Prostate gland (tissue), 2 donors: ENCODE measurements around the gene STK16. TPM values are rescaled to one million over a fixed set of nuclear protein-coding genes. Genes with fewer than 3 reads are reported as not detected.

ENCODE experiments used
- DNase-seq: peaks from one replicate; pipeline ENCODE4 v3.0.0-alpha.2; 2019; ENCODE audit warnings: low spot score
- H3K27ac ChIP-seq, 2 donors: fragments of 200-600 bp; sonication (generic); 2 replicates each; pipeline ENCODE4 v1.5.1; 2017 to 2019
- H3K27me3 ChIP-seq: fragments of 200-600 bp; sonication (generic); replicated peaks from 2 replicates; pipeline ENCODE4 v1.5.1; 2019; ENCODE audit not compliant: insufficient read depth
- H3K36me3 ChIP-seq, 2 donors: fragments of 200-600 bp; sonication (generic); 1 replicate in 1 of 2; 2 replicates in 1 of 2; pipeline versions ENCODE4 v1.5.1 to v1.8.1; 2017 to 2019
- H3K4me1 ChIP-seq: fragments of 200-600 bp; sonication (generic); replicated peaks from 2 replicates; pipeline ENCODE4 v1.5.1; 2019
- H3K4me3 ChIP-seq, 2 donors: fragments of 200-600 bp; sonication (generic); 2 replicates each; pipeline ENCODE4 v1.5.1; 2017 to 2019
- H3K9me3 ChIP-seq: fragments of 200-600 bp; sonication (generic); 2 replicates; pipeline ENCODE4 v1.5.1; 2017
- CTCF ChIP-seq, 4 experiments: fragments of 200-600 bp in 2 of 4; fragments of 450-650 bp in 2 of 4; sonication (generic) in 2 of 4; IDR thresholded peaks; 1 replicate in 3 of 4; 2 replicates in 1 of 4; pipeline ENCODE4 v1.5.1; 2016 to 2019; ENCODE audit warnings: antibody characterized with exemption in 4 of 4, mild to moderate bottlenecking in 2 of 4, moderate library complexity in 2 of 4
- POLR2A ChIP-seq: fragments of 450-650 bp; IDR thresholded peaks from one replicate; pipeline ENCODE4 v1.6.1; 2016; ENCODE audit warnings: antibody characterized with exemption, mild to moderate bottlenecking
- POLR2AphosphoS5 ChIP-seq: sonication (generic); formaldehyde crosslinking; IDR thresholded peaks from one replicate; pipeline ENCODE4 v1.6.1; 2017; ENCODE audit warnings: antibody characterized with exemption
- WGBS: methylation state at CpG from one replicate; pipeline ENCODE4 v1.1.5; 2018; 5-methylcytosine and 5-hydroxymethylcytosine counted together
- intact Hi-C: fragments of 100-400 bp; cut with DNase I; formaldehyde crosslinking; loops from one replicate; pipeline ENCODE4 v1.14.2; 2022
- total RNA-seq, 2 donors: library from RNA; depleted of rRNA; stranded (reverse); fragments of >200 nt; gene quantifications; one replicate each; pipeline ENCODE4 v1.1.0, GENCODE V29; 2016

STK16 gene
- total RNA-seq, 2 donors from 2014 or later: 20.5 to 26.1 TPM

- H3K4me1 ChIP-seq: peaks cover 13% of the 10 kb centered on the region
- TF ChIP-seq POLR2AphosphoS5 (no peak), CTCF (IDR thresholded peaks at IDR 0.05) (no peak), POLR2A (no peak)
- H3K4me3 ChIP-seq: peak overlapping the region; percentile 64 to 77
- H3K27ac ChIP-seq: peak overlapping the region; percentile 94 to 98
- DNase-seq: no peak
- no peaks in the 10 kb centered on the region for H3K27me3 ChIP-seq
- peaks cover 0 to 16% of the 10 kb centered on the region in 2 donors for H3K36me3 ChIP-seq
- intact Hi-C loops: loop anchor here (2.0 kb wide), 1 partner anchor 15 kb away; no protein-coding TSS in a partner anchor
- 43% methylated on average over 12 of the region's 12 CpGs for WGBS
- H3K9me3 ChIP-seq: no peaks in the 10 kb centered on the region
These were observed 34.7 kb downstream of the STK16 start for GRCh38 chr2:219279916-219280516.

GRCh38 chr2:219280651-219281050 is 35.4 kb downstream of the STK16 start:
- 87% methylated on average over 4 of the region's 4 CpGs for WGBS
- H3K36me3 ChIP-seq: peaks cover 0 to 16% of the 10 kb centered on the region in 2 donors
- TF ChIP-seq CTCF (IDR thresholded peaks at IDR 0.05): no peak
- no peak for TF ChIP-seq POLR2A
- no peak for TF ChIP-seq POLR2AphosphoS5
- H3K9me3 ChIP-seq: no peaks in the 10 kb centered on the region
- DNase-seq: no peak
- no peak overlapping the region for H3K4me3 ChIP-seq
- intact Hi-C loops: no loop called here
- no peaks in the 10 kb centered on the region for H3K27me3 ChIP-seq
- peak overlapping the region; percentile 94 to 98 for H3K27ac ChIP-seq
- H3K4me1 ChIP-seq: peaks cover 20% of the 10 kb centered on the region

GRCh38 chr2:219281588-219281987 is 36.3 kb downstream of the STK16 start:
- no peaks in the 10 kb centered on the region for H3K9me3 ChIP-seq
- H3K27me3 ChIP-seq: no peaks in the 10 kb centered on the region
- H3K27ac ChIP-seq: peak overlapping the region; percentile 16 to 94
- WGBS: 71% methylated on average over 8 of the region's 8 CpGs
- no peak for DNase-seq
- peaks cover 0 to 16% of the 10 kb centered on the region in 2 donors for H3K36me3 ChIP-seq
- TF ChIP-seq POLR2A: no peak
- no peak for TF ChIP-seq POLR2AphosphoS5
- TF ChIP-seq CTCF (IDR thresholded peaks at IDR 0.05): no peak
- intact Hi-C loops: no loop called here
- no peak overlapping the region for H3K4me3 ChIP-seq
- peaks cover 22% of the 10 kb centered on the region for H3K4me1 ChIP-seq

- Histone ChIP-seq H3K4me1 (peaks cover 22% of the 10 kb centered on the region), H3K9me3 (no peaks in the 10 kb centered on the region), H3K4me3 (no peak overlapping the region), H3K27me3 (no peaks in the 10 kb centered on the region), H3K36me3 (peaks cover 0 to 16% of the 10 kb centered on the region in 2 donors), H3K27ac (no peak overlapping the region)
- 90% methylated on average over 5 of the region's 5 CpGs for WGBS
- DNase-seq: no peak
- intact Hi-C loops: no loop called here
- no peak for TF ChIP-seq CTCF (IDR thresholded peaks at IDR 0.05)
- no peak for TF ChIP-seq POLR2AphosphoS5
- no peak for TF ChIP-seq POLR2A
These were observed 37.1 kb downstream of the STK16 start for GRCh38 chr2:219282375-219282774.

GRCh38 chr2:219282943-219283581 is 37.8 kb downstream of the STK16 start:
- Histone ChIP-seq H3K4me3 (no peak overlapping the region), H3K4me1 (peaks cover 22% of the 10 kb centered on the region), H3K27me3 (no peaks in the 10 kb centered on the region), H3K9me3 (no peaks in the 10 kb centered on the region), H3K27ac (no peak overlapping the region), H3K36me3 (peaks cover 0 to 16% of the 10 kb centered on the region in 2 donors)
- intact Hi-C loops: no loop called here
- WGBS: 90% methylated on average over 17 of the region's 17 CpGs
- no peak for DNase-seq
- no peak for TF ChIP-seq CTCF (IDR thresholded peaks at IDR 0.05)
- no peak for TF ChIP-seq POLR2A
- no peak for TF ChIP-seq POLR2AphosphoS5
